GM13976 (cell line): ENCODE data around the gene POLR2H.

Experiments
- DNase-seq: peaks from one replicate; pipeline ENCODE4 v3.0.0; 2012; ENCODE audit warnings: low spot score
- in situ Hi-C: fragments of 300-500 bp; cut with MboI; formaldehyde crosslinking; loops from one replicate; pipeline ENCODE4 v1.12.0; 2022; ENCODE audit warnings: low sequenced_read_pairs, mixed read lengths, inconsistent platforms; ENCODE audit not compliant: unreplicated experiment
- TF ChIP-seq, protein P1 (sequence below): IDR thresholded peaks from 2 replicates; pipeline ENCODE4 v1.5.1; 2012; ENCODE audit warnings: borderline replicate concordance, mild to moderate bottlenecking; ENCODE audit not compliant: insufficient read depth; ENCODE audit errors: extremely low read depth, missing control alignments, control extremely low read depth

POLR2H gene

DNA sequence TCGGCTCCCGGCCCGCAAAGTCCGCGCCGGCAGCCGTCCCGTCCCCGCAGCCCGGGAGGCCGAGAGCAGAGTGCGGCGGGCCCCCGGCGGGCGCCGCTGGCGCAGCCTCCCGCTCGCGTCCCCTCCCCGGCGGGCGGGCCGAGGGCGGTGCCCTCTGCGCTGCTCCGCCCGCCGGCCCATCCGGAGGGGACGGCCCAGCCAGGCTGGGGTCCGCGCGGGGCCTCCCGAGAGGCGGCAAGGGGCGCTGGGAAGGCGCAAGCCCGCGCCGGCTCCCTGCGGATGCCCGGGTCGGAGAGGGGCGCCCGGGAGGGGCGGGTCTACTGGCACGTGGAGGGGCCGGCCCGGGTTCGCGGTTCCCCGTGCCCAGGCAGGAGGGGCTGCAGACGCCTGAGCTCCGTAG is at the start of gene POLR2H, which contains the start of gene CLCN2:
TSS of gene POLR2H (plus strand) at position 179 of the 400 bp plus-strand sequence. CDS start 1,783 bp downstream, outside the sequence.
TSS of gene CLCN2 (minus strand) at position 74 of the 400 bp plus-strand sequence. CDS start 126 bp downstream, outside the sequence.
- in situ Hi-C loops: no loop called here
- peak; percentile 82 for DNase-seq
- TF ChIP-seq, protein P1, sequence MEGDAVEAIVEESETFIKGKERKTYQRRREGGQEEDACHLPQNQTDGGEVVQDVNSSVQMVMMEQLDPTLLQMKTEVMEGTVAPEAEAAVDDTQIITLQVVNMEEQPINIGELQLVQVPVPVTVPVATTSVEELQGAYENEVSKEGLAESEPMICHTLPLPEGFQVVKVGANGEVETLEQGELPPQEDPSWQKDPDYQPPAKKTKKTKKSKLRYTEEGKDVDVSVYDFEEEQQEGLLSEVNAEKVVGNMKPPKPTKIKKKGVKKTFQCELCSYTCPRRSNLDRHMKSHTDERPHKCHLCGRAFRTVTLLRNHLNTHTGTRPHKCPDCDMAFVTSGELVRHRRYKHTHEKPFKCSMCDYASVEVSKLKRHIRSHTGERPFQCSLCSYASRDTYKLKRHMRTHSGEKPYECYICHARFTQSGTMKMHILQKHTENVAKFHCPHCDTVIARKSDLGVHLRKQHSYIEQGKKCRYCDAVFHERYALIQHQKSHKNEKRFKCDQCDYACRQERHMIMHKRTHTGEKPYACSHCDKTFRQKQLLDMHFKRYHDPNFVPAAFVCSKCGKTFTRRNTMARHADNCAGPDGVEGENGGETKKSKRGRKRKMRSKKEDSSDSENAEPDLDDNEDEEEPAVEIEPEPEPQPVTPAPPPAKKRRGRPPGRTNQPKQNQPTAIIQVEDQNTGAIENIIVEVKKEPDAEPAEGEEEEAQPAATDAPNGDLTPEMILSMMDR: no peak

DNA sequence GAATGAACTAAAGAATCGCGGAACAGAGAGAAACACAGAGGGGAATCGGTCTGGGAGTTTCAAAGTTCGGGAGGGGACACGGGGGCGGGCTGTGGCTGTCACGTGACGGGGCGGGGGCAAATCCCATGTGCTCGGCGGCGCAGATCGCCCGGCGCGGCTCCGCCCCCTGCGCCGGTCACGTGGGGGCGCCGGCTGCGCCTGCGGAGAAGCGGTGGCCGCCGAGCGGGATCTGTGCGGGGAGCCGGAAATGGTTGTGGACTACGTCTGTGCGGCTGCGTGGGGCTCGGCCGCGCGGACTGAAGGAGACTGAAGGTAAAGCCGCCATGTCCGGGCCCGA is 47.2 kb upstream of the POLR2H start, which contains the start of gene EIF4G1:
TSS of gene EIF4G1 (plus strand) at position 244 of the 337 bp plus-strand sequence. CDS start 1,191 bp downstream, outside the sequence.
- in situ Hi-C loops: no loop called here
- TF ChIP-seq, protein P1: no peak
- peak; percentile 99 for DNase-seq

DNA sequence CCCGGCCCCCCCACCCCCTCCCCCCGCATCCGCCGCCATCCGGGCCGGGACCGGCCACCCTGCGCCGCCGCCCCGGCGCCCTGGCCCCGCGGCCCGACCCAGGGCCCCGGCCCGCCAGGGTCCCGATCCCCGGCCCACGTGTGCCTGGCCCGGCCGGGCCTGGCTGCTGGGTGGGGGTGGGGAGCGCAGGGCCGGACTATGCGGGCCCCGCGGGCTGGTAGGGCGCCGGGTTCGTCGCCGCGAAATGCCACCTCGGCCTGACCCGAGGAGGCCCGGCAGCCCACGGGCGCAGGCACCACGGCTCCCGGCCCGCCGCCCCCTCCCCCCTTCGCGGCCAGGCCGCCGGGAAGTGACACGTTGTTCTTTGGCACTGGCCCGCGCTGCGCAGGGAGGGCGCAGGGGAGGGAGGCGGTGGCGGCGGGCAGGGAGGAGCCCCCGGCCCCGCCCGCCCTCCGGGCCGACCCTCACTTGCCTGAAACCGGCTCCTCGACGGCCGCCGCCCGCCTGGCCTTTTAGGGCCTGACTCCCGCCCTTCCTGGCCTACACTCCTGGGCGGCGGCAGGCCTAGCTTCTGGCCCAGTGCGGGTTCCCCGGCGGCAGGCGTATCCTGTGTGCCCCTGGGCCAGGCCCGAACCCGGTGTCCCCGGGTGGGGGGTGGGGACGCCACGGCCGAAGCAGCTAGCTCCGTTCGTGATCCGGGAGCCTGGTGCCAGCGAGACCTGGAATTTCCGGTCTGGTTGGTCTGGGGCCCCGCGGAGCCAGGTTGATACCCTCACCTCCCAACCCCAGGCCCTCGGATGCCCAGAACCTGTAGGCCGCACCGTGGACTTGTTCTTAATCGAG is 46.6 kb upstream of the POLR2H start:
- in situ Hi-C loops: no loop called here
- DNase-seq: peak; percentile 70
- TF ChIP-seq, protein P1: no peak

DNA sequence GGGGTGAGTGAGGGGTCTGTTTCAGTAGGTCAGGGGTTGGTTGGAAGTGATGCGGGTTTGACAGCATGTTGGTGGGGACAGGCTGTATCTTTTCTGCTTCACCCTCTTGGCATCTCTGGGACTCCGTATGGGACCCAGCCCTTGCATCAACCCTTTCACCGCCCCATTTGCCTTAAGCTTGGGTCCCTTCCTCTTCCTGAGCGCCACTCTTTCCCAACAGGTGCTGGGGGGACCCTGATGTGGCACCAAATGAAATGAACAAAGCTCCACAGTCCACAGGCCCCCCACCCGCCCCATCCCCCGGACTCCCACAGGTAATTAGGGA is 46.0 kb upstream of the POLR2H start:
- no peak for DNase-seq
- TF ChIP-seq, protein P1: no peak
- in situ Hi-C loops: no loop called here

DNA sequence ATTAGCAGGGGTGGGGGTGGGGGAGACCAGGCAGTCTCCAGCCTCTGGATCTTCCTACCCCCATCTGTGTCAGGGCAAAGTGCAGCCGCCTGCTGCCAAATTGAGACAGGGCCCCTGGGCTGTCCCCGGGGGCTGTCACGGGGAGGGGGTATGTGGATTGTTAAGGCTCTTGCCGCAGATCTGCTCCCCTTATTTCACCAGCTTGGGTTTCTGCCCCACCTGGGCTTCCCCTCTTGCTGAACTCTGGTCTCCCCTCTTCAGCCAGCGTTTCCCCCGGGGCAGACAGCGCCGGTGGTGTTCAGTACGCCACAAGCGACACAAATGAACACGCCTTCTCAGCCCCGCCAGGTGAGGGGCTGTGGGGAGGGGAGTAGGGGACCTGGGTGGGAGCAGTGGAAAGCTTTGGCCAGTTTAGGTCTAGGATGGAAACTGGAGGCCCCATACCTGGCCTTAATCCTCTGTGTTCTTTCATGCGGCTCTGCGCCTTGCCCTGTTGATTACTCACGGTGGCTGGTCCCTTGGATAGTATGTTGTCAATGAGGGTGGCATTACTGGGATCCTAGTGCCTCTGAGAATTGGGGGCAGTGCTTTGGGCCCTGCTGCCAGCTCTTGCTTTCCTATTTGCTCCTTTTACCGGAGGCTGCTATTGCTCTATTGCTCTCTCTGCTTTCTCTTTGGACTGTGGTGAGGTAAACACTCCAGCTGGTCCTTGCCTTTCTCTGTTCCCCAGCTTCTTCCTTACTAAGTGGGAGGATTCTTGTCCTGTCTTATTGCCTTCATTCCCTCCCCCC is 45.4 kb upstream of the POLR2H start:
- peak; percentile 45 for DNase-seq

DNA sequence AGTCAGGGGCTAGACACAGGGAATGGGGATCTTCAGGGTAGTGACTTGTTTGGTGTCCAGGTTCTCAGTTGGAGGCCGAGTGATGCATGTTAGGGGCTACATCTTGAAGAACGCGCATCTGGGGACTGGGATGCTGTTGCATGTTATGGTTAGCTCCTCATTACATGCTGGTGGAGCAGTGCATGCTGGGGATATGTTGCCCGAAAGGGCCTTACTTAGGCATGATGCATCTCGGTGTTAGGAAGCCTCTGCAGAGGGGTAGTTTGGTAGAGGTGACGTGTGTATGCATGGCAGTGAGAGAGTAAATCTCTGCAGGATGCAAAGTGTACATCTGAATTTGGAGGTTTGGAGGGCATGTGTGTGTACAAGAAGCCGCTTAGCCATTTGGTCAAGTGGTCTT is 44.7 kb upstream of the POLR2H start:
- in situ Hi-C loops: no loop called here
- TF ChIP-seq, protein P1: no peak
- DNase-seq: no peak

More for the DNA sequence above, 45.4 kb upstream of the POLR2H start:
- in situ Hi-C loops: no loop called here
- TF ChIP-seq, protein P1: no peak
